ENCODE data around the gene ADD1. TPM values are rescaled to one million over a fixed set of nuclear protein-coding genes. Genes with fewer than 3 reads are reported as not detected.

Gene ADD1
- polyA plus RNA-seq, 3 donors, result 224 to 234 (median 228) TPM

DNA sequence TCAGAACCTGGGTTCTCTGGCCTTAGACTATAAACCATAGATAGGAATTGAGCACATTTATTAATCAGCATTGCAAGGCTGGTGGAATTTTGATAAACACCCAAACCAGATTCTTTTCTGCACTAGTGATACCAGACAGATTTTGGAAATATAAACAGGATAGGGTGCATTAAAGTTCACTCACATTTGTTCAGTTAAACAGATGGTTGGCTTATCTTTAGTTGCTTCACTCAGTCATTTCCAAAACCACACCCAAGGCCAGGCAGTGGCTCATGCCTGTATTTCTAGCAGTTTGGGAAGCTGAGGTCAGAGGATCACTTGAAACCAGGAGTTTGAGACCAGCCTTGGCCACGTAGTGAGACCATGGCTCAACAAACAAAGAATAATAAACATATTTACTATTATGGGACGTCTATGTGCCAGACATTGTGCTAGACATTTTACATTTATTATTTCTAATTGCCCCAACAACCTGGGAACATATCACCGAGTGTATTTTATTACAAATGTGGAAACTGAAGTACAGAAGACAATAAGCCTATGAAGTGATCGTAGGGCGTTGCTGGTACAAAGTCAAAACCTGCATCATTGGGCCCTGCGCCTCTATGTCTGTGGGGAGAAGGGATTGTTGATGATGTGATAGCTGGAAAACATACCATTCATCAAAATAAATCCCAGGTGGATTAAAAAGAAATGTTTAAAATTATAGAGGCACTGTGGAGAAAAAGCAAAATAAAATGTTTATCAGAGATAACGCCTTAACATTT is 15.0 kb downstream of the ADD1 start:
- DNase-seq (ENCODE audit: low read depth in 3 of 3, low spot score in 2 of 3), result no peak

- DNase-seq (ENCODE audit: low read depth in 3 of 3, low spot score in 2 of 3), result no peak
Observed at GRCh38 chr4:2859514-2859913, 15.9 kb downstream of the ADD1 start.

- DNase-seq (ENCODE audit: low read depth in 3 of 3, low spot score in 2 of 3), result no peak
Observed at GRCh38 chr4:2860391-2861348, 17.0 kb downstream of the ADD1 start.

GRCh38 chr4:2861631-2862436 is 18.2 kb downstream of the ADD1 start:
- DNase-seq (ENCODE audit: low read depth in 3 of 3, low spot score in 2 of 3), result no peak

DNA sequence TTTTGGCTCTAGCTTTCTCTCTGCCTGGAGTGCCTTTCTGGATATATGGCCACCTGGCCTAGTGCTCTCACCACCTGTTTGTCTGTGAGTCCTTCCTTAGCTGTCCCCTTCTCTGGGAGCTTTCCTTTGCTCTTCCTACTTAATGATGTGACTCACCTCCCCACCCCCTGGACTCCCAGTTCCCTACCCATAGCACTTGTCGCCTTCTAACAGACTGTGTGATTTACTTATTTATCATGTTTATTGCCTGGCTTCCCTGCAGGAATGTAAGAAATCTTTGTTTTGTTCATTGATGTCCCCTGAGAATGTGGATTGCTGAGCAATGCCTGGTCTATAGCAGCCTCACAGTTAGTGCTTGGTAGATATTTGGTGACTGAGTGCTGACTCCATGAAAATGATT is 18.9 kb downstream of the ADD1 start:
- no peak for DNase-seq (ENCODE audit: low read depth in 3 of 3, low spot score in 2 of 3)

GRCh38 chr4:2863649-2864048 is 20.0 kb downstream of the ADD1 start:
- no peak for DNase-seq (ENCODE audit: low read depth in 3 of 3, low spot score in 2 of 3)

DNA sequence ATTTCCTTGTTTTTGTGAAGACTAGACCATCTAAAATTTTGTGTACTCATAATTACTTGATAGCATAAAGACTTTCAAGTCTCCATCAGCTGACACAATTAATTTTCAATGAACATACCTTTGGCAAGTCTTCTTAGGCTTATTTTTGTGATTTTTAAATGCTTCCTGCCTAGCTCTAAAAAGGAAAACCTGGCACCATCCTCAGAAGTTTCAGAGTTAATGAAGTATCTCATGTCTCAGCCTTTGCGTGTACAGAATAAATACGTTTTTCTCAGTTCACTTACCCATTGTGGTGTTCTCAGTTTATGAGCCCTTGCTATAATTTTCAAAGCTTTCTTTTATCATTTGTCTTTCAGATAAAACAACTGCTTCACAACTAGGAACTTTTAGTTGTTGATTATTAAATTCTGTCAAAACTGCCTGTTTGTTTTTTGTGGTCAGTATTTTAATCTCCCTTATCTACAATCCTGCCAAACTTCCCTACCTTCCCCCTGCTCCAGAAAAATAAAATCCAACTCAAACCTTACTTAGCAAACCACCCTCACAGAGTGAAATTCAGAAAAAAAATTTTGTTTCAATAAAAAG is 21.6 kb downstream of the ADD1 start:
- DNase-seq (ENCODE audit: low read depth in 3 of 3, low spot score in 2 of 3), result no peak

GRCh38 chr4:2866160-2866861 is 22.7 kb downstream of the ADD1 start:
- DNase-seq (ENCODE audit: low read depth in 3 of 3, low spot score in 2 of 3), result no peak

- DNase-seq (ENCODE audit: low read depth in 3 of 3, low spot score in 2 of 3), result no peak
Observed at GRCh38 chr4:2866891-2867290, 23.2 kb downstream of the ADD1 start.

DNA sequence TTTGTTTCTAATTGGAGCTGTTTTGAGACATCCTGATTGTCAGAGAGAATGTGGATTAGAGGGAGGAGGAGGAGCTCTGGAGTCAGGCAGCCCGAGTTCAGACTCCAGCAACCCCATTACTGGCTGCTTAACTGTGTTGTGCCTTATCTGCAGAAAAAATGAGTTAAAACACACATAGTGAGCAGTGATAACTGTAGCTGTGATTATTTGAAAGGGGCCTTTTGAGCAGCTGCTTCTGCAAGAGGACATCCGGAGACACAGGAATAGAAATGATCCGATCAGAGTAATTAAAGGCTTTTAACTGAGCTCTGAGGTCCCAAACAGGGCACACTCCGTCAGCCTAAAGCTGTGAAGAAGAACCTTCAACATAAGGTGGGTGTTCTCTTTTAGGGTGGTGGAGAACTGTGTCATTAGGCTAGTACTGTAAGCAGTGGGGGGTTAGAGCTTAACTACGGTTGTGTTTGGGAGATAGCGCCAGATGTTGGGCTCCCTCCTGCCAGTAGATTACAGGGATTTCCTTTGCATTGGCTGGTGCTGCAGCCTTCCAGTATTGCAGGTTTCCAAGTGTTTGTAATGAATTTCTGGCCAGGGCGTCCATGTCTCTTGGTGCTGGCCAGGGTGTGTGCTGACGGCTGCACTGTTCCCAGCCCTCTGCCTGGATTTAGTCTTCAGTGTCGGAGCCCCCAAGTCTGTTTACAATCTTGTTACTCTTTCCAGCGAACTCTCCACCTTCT is 24.3 kb downstream of the ADD1 start:
- no peak for DNase-seq (ENCODE audit: low read depth in 3 of 3, low spot score in 2 of 3)

DNA sequence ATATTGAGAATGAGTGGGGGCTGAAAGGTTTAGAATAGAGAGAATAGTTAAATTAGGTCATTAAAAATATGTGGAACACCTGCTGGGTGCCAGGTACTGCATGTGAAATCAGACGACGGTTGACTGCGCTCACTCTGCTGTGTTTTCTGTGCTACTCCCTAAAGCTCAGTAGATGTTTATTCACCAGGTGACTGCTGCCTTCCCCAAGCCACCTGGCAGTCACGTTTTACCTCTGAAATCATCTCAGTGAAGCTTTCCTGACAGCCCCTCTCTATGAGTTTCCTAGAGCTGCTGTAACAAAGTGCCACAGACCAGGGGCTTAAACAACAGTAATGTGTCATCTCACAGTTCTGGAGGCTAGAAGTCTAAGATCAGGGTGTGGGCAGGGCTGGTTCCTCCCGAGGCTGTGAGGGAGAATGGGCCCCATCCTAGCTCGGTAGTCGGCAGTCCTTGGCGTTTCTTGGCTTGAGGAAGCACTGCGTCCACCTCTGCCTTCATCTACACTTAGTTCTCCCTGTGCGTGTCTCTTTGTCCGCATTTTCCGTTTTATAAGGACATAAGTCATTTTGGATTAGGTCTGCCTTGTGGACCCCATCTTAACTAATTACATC is 25.3 kb downstream of the ADD1 start:
- DNase-seq (ENCODE audit: low read depth in 3 of 3, low spot score in 2 of 3), result no peak

DNA sequence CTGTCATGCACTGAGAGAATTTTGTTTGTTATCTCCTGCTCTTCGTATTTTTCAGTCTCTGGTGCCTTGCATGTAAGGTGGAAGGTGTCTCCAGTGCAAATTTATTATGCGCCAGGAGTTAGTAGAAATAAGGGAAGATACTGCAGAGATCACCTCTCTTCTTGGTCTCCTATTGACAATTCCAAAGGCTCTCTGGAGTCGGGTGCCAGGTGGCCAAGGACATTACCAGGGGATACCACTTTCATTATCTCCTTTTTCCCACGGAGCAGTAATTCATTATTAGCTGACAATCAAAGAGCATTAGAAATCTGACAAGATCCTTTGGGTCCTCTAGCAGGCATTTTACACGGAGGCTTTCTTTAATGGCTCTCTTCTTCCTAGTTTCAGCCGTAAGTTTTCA is 26.0 kb downstream of the ADD1 start:
- DNase-seq (ENCODE audit: low read depth in 3 of 3, low spot score in 2 of 3), result no peak

DNA sequence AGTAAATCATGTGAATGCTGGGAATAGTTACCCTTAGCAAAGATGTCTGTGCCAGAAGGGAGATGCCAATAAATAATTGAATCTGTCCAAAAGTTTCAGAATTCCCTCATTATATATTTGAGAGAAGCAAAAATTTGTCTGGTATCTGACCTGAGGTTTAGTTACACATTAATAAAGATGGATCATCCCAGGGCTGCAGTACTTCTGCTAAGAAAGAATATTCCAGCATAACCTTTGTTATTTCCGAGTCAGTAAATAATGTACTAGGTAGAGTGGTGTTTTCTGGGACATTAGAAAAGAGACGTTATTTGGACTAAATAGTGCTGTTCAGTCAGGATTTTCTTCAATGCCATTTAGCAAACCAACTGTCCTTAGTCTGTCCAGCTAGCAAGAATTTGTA is 26.4 kb downstream of the ADD1 start:
- DNase-seq (ENCODE audit: low read depth in 3 of 3, low spot score in 2 of 3), result no peak

- no peak for DNase-seq (ENCODE audit: low read depth in 3 of 3, low spot score in 2 of 3)
Observed at GRCh38 chr4:2871466-2871865, 27.8 kb downstream of the ADD1 start.

DNA sequence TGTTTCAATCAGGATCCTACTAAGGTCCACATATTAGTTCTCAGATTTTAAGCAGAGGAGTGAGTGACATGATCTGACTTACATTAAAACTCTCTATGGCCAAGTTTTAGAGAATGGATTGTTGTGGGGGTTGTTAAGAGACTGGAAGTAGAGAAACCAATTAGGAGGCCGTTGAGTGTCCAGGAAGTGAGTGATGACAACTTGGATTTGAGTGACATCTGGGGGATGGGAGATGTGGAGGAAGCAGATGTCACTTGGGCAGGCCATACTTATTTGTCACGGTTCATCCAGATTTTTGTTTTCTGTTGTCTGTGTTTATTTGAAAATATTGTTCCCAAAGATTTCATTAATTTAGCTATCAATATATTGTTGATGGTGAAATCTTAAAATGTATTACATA is 28.3 kb downstream of the ADD1 start:
- no peak for DNase-seq (ENCODE audit: low read depth in 3 of 3, low spot score in 2 of 3)

GRCh38 chr4:2873329-2873728 is 29.7 kb downstream of the ADD1 start:
- no peak for DNase-seq (ENCODE audit: low read depth in 3 of 3, low spot score in 2 of 3)

- DNase-seq (ENCODE audit: low read depth in 3 of 3, low spot score in 2 of 3), result no peak
Observed at GRCh38 chr4:2874861-2875260, 31.2 kb downstream of the ADD1 start.

GRCh38 chr4:2875556-2875955 is 31.9 kb downstream of the ADD1 start:
- DNase-seq (ENCODE audit: low read depth in 3 of 3, low spot score in 2 of 3), result no peak

- no peak for DNase-seq (ENCODE audit: low read depth in 3 of 3, low spot score in 2 of 3)
Observed at GRCh38 chr4:2878346-2878745, 34.7 kb downstream of the ADD1 start.
